T-cell (primary cell): ENCODE data around the gene PTPRR. TPM values are rescaled to one million over a fixed set of nuclear protein-coding genes. Genes with fewer than 3 reads are reported as not detected.

ENCODE experiments used
- ATAC-seq, 4 experiments: fragments of 200-7000 bp in 3 of 4; fragments of 150-1000 bp in 1 of 4; cut with Tn5 transposase; replicated peaks in 1 of 4; 1 replicate in 3 of 4; 2 replicates in 1 of 4; pipeline ENCODE4 v1.10.0; 2021; ENCODE audit warnings: moderate library complexity in 3 of 4, mild to moderate bottlenecking in 2 of 4, moderate number of reproducible peaks in 1 of 4
- CTCF ChIA-PET, 2 donors: fragments of 300-600 bp; sonication (Branson Sonifier 250); formaldehyde crosslinking; loops; one replicate each; lab custom pipeline; 2022; ENCODE audit warnings: antibody characterized with exemption in 2 of 2; lab: Charles Lee
- POLR2A ChIA-PET, 2 donors: fragments of 300-600 bp; sonication (Branson Sonifier 250); formaldehyde crosslinking; loops; one replicate each; lab custom pipeline; 2022; ENCODE audit warnings: antibody characterized with exemption in 2 of 2; lab: Charles Lee
- DNase-seq, 35 experiments: peaks; one replicate each; pipeline versions ENCODE4 v3.0.0 to v3.0.0-alpha.2; 2013 to 2023
- H3K27ac ChIP-seq: one replicate; pipeline ENCODE4 v1.5.1; 2013; ENCODE audit warnings: low read length
- H3K27me3 ChIP-seq, 2 experiments: replicated peaks in 1 of 2; 1 replicate in 1 of 2; 2 replicates in 1 of 2; pipeline versions ENCODE4 v1.6.1 to v1.7.0; 2013; ENCODE audit warnings: low read length in 1 of 2, mixed read lengths in 1 of 2; ENCODE audit not compliant: control insufficient read depth in 2 of 2, insufficient read depth in 2 of 2; ENCODE audit errors: extremely low read depth in 1 of 2
- H3K36me3 ChIP-seq, 2 donors: 1 replicate in 1 of 2; 2 replicates in 1 of 2; pipeline versions ENCODE4 v1.6.1 to v1.7.0; 2013; ENCODE audit warnings: low read length in 1 of 2; ENCODE audit not compliant: control insufficient read depth in 2 of 2, insufficient read depth in 1 of 2; ENCODE audit errors: extremely low read depth in 1 of 2
- H3K4me1 ChIP-seq, 2 experiments: 1 replicate in 1 of 2; 2 replicates in 1 of 2; pipeline versions ENCODE4 v1.6.1 to v1.7.0; 2013; ENCODE audit warnings: low read length in 2 of 2, mixed read lengths in 1 of 2; ENCODE audit not compliant: insufficient read depth in 2 of 2, control insufficient read depth in 1 of 2; ENCODE audit errors: extremely low read depth in 1 of 2
- H3K4me3 ChIP-seq, 2 donors: 1 replicate in 1 of 2; 2 replicates in 1 of 2; pipeline versions ENCODE4 v1.5.1 to v1.7.0; 2013; ENCODE audit warnings: mild to moderate bottlenecking in 2 of 2, low read length in 1 of 2, moderate library complexity in 1 of 2; ENCODE audit not compliant: control insufficient read depth in 1 of 2; ENCODE audit errors: extremely low read depth in 1 of 2
- H3K9me3 ChIP-seq: 2 replicates; pipeline ENCODE4 v1.7.0; 2013
- H3K27ac Mint-ChIP-seq, 2 donors: one replicate each; pipeline ENCODE4 v1.8.0; 2020 to 2021; ENCODE audit warnings: mild to moderate bottlenecking in 2 of 2, mixed read lengths in 2 of 2
- H3K27me3 Mint-ChIP-seq, 2 donors: one replicate each; pipeline ENCODE4 v1.8.0; 2021 to 2022; ENCODE audit warnings: mixed read lengths in 2 of 2
- H3K36me3 Mint-ChIP-seq: one replicate; pipeline ENCODE4 v1.8.0; 2021; ENCODE audit warnings: mixed read lengths
- H3K4me1 Mint-ChIP-seq, 3 donors: one replicate each; pipeline ENCODE4 v1.8.0; 2020 to 2022; ENCODE audit warnings: mixed read lengths in 3 of 3, mild to moderate bottlenecking in 1 of 3
- H3K4me3 Mint-ChIP-seq, 3 donors: one replicate each; pipeline ENCODE4 v1.8.0; 2020 to 2022; ENCODE audit warnings: mild to moderate bottlenecking in 3 of 3, mixed read lengths in 3 of 3, moderate library complexity in 3 of 3
- H3K9me3 Mint-ChIP-seq, 3 donors: one replicate each; pipeline ENCODE4 v1.8.0; 2020 to 2022; ENCODE audit warnings: mixed read lengths in 3 of 3
- WGBS: methylation state at CpG from one replicate; pipeline ENCODE4 v1.1.5; 2013; ENCODE audit warnings: missing lambda C conversion rate; ENCODE audit not compliant: insufficient coverage; 5-methylcytosine and 5-hydroxymethylcytosine counted together
- total RNA-seq, 35 experiments: library from RNA in 6 of 35; stranded (reverse) in 6 of 35; fragments of 120-200 nt in 1 of 35; gene quantifications; one replicate each; pipeline versions ENCODE4 v1.2.1 to v1.2.4 and lab custom pipeline; 2013 to 2026

The PTPRR gene
- total RNA-seq, 5 donors from 2014 or later (not counting 1 experiment from before 2014, with no cell fraction given): not detected

GRCh38 chr12:70670948-70671347 lies 249.6 kb downstream of the PTPRR start:
- DNase-seq (no peak), ATAC-seq (no peak)
- Mint-ChIP-seq H3K27me3 (peaks cover 2 to 8% of the 10 kb centered on the region in 2 donors), H3K9me3 (peaks cover 0 to 6% (median under 1%) of the 10 kb centered on the region in 3 donors), H3K4me1 (no peaks in the 10 kb centered on the region), H3K27ac (no peak overlapping the region), H3K36me3 (no peaks in the 10 kb centered on the region), H3K4me3 (no peak overlapping the region)
- no peaks in the 10 kb centered on the region for H3K36me3 ChIP-seq
- H3K4me3 ChIP-seq: no peak overlapping the region
- ChIA-PET CTCF (no interaction called here), POLR2A (no interaction called here)
- no CpG with 5 or more reads among the region's 3 CpGs for WGBS
- no peak overlapping the region for H3K27ac ChIP-seq
- H3K27me3 ChIP-seq: no peaks in the 10 kb centered on the region
- H3K4me1 ChIP-seq: no peaks in the 10 kb centered on the region
- no peaks in the 10 kb centered on the region for H3K9me3 ChIP-seq

DNA sequence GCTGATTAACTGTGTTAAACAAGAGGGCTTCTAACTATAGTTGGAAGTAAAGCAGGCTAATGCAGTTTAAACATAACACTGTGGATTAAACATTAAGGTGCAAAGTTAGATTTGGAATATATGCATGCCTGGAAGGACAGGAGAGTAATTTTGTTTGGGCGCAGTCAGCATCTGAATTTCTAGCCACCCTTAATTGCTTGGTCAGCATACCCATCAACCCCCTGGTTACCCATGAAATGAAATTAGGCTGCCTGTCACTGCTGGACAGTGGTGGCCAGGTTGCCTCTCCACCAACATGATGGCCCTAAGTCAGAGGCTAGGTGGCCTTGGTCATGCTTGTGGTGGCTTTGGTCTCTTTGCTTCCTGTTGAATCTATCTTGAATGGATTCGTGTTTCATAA lies 253.3 kb downstream of the PTPRR start:
- 40% methylated on average over 1 of the region's 2 CpGs for WGBS

DNA sequence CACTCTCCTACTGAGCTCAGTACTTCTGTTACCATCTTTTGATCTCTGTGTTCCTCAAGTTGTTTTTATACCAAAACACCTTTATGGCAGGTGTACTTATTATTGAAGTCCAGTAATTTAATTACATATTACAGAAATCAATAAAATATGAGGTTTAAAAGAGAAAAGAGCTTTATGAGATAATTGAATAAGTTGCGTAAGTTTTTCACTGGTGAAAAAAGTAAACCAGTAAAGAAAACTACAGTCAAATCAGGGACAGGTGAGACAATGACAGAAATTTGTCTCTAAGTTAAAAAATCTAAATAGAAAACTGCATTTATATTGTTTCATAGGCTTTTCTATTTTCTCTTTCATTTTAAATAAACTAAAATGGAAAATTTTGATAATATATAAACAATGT lies 254.2 kb downstream of the PTPRR start:
- ChIA-PET CTCF (interaction anchor here in 1 of 2 donors (0.7 kb wide), 1 partner anchor 81 kb away, joined by 3 read pairs; no protein-coding TSS in a partner anchor), POLR2A (interaction anchor here in 1 of 2 donors (0.6 kb wide), 1 partner anchor 770 kb away, joined by 3 read pairs; no protein-coding TSS in a partner anchor)
- no peak for ATAC-seq
- no peaks in the 10 kb centered on the region for H3K36me3 Mint-ChIP-seq
- Histone ChIP-seq H3K27me3 (no peaks in the 10 kb centered on the region), H3K36me3 (no peaks in the 10 kb centered on the region), H3K4me1 (peaks cover 0 to 2% of the 10 kb centered on the region in 2 experiments), H3K27ac (no peak overlapping the region), H3K9me3 (no peaks in the 10 kb centered on the region), H3K4me3 (no peak overlapping the region)
- H3K9me3 Mint-ChIP-seq: no peaks in the 10 kb centered on the region
- no CpG with 5 or more reads among the region's 1 CpG for WGBS
- no peak overlapping the region for H3K4me3 Mint-ChIP-seq
- DNase-seq: no peak
- no peaks in the 10 kb centered on the region for H3K4me1 Mint-ChIP-seq
- peaks cover 2 to 8% of the 10 kb centered on the region in 2 donors for H3K27me3 Mint-ChIP-seq
- H3K27ac Mint-ChIP-seq: no peak overlapping the region

More for the DNA sequence above, 253.3 kb downstream of the PTPRR start:
- H3K9me3 Mint-ChIP-seq: no peaks in the 10 kb centered on the region
- H3K27me3 Mint-ChIP-seq: peaks cover 2 to 8% of the 10 kb centered on the region in 2 donors
- H3K27ac ChIP-seq: no peak overlapping the region
- no peaks in the 10 kb centered on the region for H3K36me3 ChIP-seq
- H3K27ac Mint-ChIP-seq: no peak overlapping the region
- ATAC-seq: no peak
- no peak for DNase-seq
- H3K4me3 Mint-ChIP-seq: no peak overlapping the region
- no peaks in the 10 kb centered on the region for H3K4me1 Mint-ChIP-seq
- H3K36me3 Mint-ChIP-seq: no peaks in the 10 kb centered on the region
- ChIA-PET POLR2A (no interaction called here), CTCF (no interaction called here)
- H3K9me3 ChIP-seq: no peaks in the 10 kb centered on the region
- H3K4me1 ChIP-seq: no peaks in the 10 kb centered on the region
- H3K27me3 ChIP-seq: no peaks in the 10 kb centered on the region
- H3K4me3 ChIP-seq: no peak overlapping the region

DNA sequence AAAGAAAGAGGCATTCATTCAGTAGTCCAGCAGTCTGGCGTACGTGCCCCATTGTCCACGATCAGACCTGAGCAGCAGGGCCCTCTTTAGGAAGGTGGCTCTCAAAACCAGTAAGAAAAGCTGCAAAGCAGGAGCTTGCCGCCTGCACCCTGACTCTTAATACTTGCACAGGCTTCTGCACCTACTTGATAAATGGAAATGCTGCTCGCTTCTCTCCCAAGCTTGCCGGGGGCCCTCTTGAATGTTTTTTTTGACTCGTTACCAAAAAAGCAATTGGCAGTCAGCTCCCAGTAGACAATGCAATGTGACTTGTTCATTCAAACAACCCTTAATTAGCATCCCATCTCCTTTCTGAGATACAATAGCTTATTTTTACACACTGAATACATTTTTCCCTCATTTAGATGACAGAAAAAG lies 256.1 kb downstream of the PTPRR start:
- Mint-ChIP-seq H3K4me3 (no peak overlapping the region), H3K36me3 (no peaks in the 10 kb centered on the region), H3K27me3 (peaks cover 2 to 8% of the 10 kb centered on the region in 2 donors), H3K9me3 (no peaks in the 10 kb centered on the region), H3K27ac (no peak overlapping the region), H3K4me1 (peaks cover 0 to 3% (median 0%) of the 10 kb centered on the region in 3 donors)
- no peak for DNase-seq
- WGBS: 80% methylated on average over 5 of the region's 7 CpGs
- no peaks in the 10 kb centered on the region for H3K9me3 ChIP-seq
- ChIA-PET CTCF (no interaction called here), POLR2A (no interaction called here)
- no peaks in the 10 kb centered on the region for H3K36me3 ChIP-seq
- no peak for ATAC-seq
- no peak overlapping the region for H3K4me3 ChIP-seq
- H3K4me1 ChIP-seq: peaks cover 0 to 2% of the 10 kb centered on the region in 2 experiments
- H3K27ac ChIP-seq: no peak overlapping the region
- no peaks in the 10 kb centered on the region for H3K27me3 ChIP-seq

GRCh38 chr12:70663838-70664237 lies 256.7 kb downstream of the PTPRR start:
- CTCF ChIA-PET: no interaction called here
- no peak for DNase-seq

GRCh38 chr12:70661466-70662161 lies 258.9 kb downstream of the PTPRR start:
- H3K4me3 ChIP-seq: no peak overlapping the region
- H3K36me3 ChIP-seq: no peaks in the 10 kb centered on the region
- no peak overlapping the region for H3K27ac Mint-ChIP-seq
- peaks cover 0 to 3% (median 0%) of the 10 kb centered on the region in 3 donors for H3K4me1 Mint-ChIP-seq
- H3K27me3 ChIP-seq: no peaks in the 10 kb centered on the region
- peaks cover 0 to 1% of the 10 kb centered on the region in 2 donors for H3K27me3 Mint-ChIP-seq
- no CpG with 5 or more reads among the region's 8 CpGs for WGBS
- H3K4me1 ChIP-seq: peaks cover 0 to 2% of the 10 kb centered on the region in 2 experiments
- H3K27ac ChIP-seq: no peak overlapping the region
- H3K9me3 Mint-ChIP-seq: no peaks in the 10 kb centered on the region
- ATAC-seq (no peak), DNase-seq (no peak)
- H3K4me3 Mint-ChIP-seq: no peak overlapping the region
- no peaks in the 10 kb centered on the region for H3K36me3 Mint-ChIP-seq
- ChIA-PET POLR2A (no interaction called here), CTCF (no interaction called here)
- H3K9me3 ChIP-seq: no peaks in the 10 kb centered on the region

More at GRCh38 chr12:70663838-70664237, 256.7 kb downstream of the PTPRR start:
- H3K27ac Mint-ChIP-seq: no peak overlapping the region
- peaks cover 0 to 5% of the 10 kb centered on the region in 2 donors for H3K27me3 Mint-ChIP-seq
- H3K9me3 Mint-ChIP-seq: no peaks in the 10 kb centered on the region
- peaks cover 0 to 3% (median 0%) of the 10 kb centered on the region in 3 donors for H3K4me1 Mint-ChIP-seq
- no peaks in the 10 kb centered on the region for H3K36me3 Mint-ChIP-seq
- no peaks in the 10 kb centered on the region for H3K9me3 ChIP-seq
- H3K27ac ChIP-seq: no peak overlapping the region
- ATAC-seq: no peak
- no peaks in the 10 kb centered on the region for H3K36me3 ChIP-seq
- peaks cover 0 to 2% of the 10 kb centered on the region in 2 experiments for H3K4me1 ChIP-seq
- POLR2A ChIA-PET: no interaction called here
- H3K27me3 ChIP-seq: no peaks in the 10 kb centered on the region
- no peak overlapping the region for H3K4me3 ChIP-seq
- H3K4me3 Mint-ChIP-seq: no peak overlapping the region
- 89% methylated on average over 1 of the region's 1 CpG for WGBS
